Esophagus muscularis mucosa (tissue), 4 donors: ENCODE results near the gene SLC6A19. TPM values are rescaled to one million over a fixed set of nuclear protein-coding genes. Genes with fewer than 3 reads are reported as not detected.

Source experiments
- DNase-seq: peaks from one replicate; pipeline ENCODE4 v3.0.0-alpha.2; 2017; ENCODE audit errors: extremely low spot score
- H3K27ac ChIP-seq, 4 donors: fragments of 200-600 bp; sonication (generic); replicated peaks in 1 of 4; 1 replicate in 3 of 4; 2 replicates in 1 of 4; pipeline ENCODE4 v1.5.1; 2016 to 2019; ENCODE audit warnings: mild to moderate bottlenecking in 1 of 4
- H3K27me3 ChIP-seq, 4 donors: fragments of 200-600 bp; sonication (generic); one replicate each; pipeline versions ENCODE4 v1.5.1 to v1.6.0; 2016 to 2019
- H3K36me3 ChIP-seq, 4 donors: fragments of 200-600 bp; sonication (generic); one replicate each; pipeline ENCODE4 v1.5.1; 2016 to 2019
- H3K4me1 ChIP-seq, 4 donors: fragments of 200-600 bp; sonication (generic); one replicate each; pipeline ENCODE4 v1.5.1; 2016 to 2019
- H3K4me3 ChIP-seq, 4 donors: fragments of 200-600 bp; sonication (generic); 1 replicate in 2 of 4; 2 replicates in 2 of 4; pipeline ENCODE4 v1.5.1; 2016 to 2019; ENCODE audit warnings: mild to moderate bottlenecking in 4 of 4, moderate library complexity in 1 of 4
- H3K9me3 ChIP-seq, 4 donors: fragments of 200-600 bp; sonication (generic); 1 replicate in 3 of 4; 2 replicates in 1 of 4; pipeline ENCODE4 v1.5.1; 2016 to 2019
- CTCF ChIP-seq, 3 experiments: fragments of 200-600 bp in 2 of 3; fragments of 450-650 bp in 1 of 3; sonication (generic) in 2 of 3; IDR thresholded peaks; one replicate each; pipeline ENCODE4 v1.5.1; 2017 to 2019; ENCODE audit warnings: antibody characterized with exemption in 3 of 3, mild to moderate bottlenecking in 2 of 3, moderate library complexity in 1 of 3
- EP300 ChIP-seq: sonication (generic); formaldehyde crosslinking; IDR thresholded peaks from one replicate; pipeline ENCODE4 v1.6.1; 2017; ENCODE audit warnings: antibody characterized with exemption
- POLR2A ChIP-seq: fragments of 450-650 bp; IDR thresholded peaks from one replicate; pipeline ENCODE4 v1.6.1; 2017; ENCODE audit warnings: antibody characterized with exemption, moderate library complexity, mild to moderate bottlenecking, low read depth
- POLR2AphosphoS5 ChIP-seq, 2 donors: sonication (generic); formaldehyde crosslinking; IDR thresholded peaks; one replicate each; pipeline ENCODE4 v1.6.1; 2017; ENCODE audit warnings: antibody characterized with exemption in 2 of 2
- WGBS: methylation state at CpG from one replicate; pipeline ENCODE4 v1.1.5; 2018; 5-methylcytosine and 5-hydroxymethylcytosine counted together
- intact Hi-C: fragments of 100-400 bp; cut with DNase I; formaldehyde crosslinking; loops from one replicate; pipeline ENCODE4 v1.15.1; 2023
- total RNA-seq, 4 donors: library from RNA; depleted of rRNA; stranded (reverse); fragments of >200 nt; gene quantifications; one replicate each; pipeline versions ENCODE4 v1.1.0 to v1.2.1, GENCODE V29; 2016

Gene SLC6A19
- total RNA-seq, 4 donors from 2014 or later, result not detected

- no peak overlapping the region for H3K27ac ChIP-seq
- H3K4me3 ChIP-seq, result no peak overlapping the region
- H3K27me3 ChIP-seq, result peaks cover 0 to 98% (median 2%) of the 10 kb centered on the region in 4 donors
- no peak for DNase-seq
- WGBS, result 36% methylated on average over 6 of the region's 28 CpGs
- no peaks in the 10 kb centered on the region for H3K36me3 ChIP-seq
- TF ChIP-seq EP300 (no peak), CTCF (IDR thresholded peaks at IDR 0.05) (no peak), POLR2A (no peak), POLR2AphosphoS5 (IDR thresholded peaks at IDR 0.05) (no peak)
- intact Hi-C loops, result no loop called here
- no peaks in the 10 kb centered on the region for H3K9me3 ChIP-seq
- H3K4me1 ChIP-seq, result no peaks in the 10 kb centered on the region
Measured at GRCh38 chr5:1200495-1201326, 684 bp upstream of the SLC6A19 start.

- Histone ChIP-seq H3K4me3 (no peak overlapping the region), H3K36me3 (no peaks in the 10 kb centered on the region), H3K27ac (no peak overlapping the region), H3K4me1 (no peaks in the 10 kb centered on the region), H3K9me3 (no peaks in the 10 kb centered on the region), H3K27me3 (peaks cover 0 to 96% (median 3%) of the 10 kb centered on the region in 4 donors)
- no peak for DNase-seq
- 76% methylated on average over 15 of the region's 26 CpGs for WGBS
- intact Hi-C loops, result no loop called here
- TF ChIP-seq POLR2AphosphoS5 (IDR thresholded peaks at IDR 0.05) (no peak), EP300 (no peak)
Measured at GRCh38 chr5:1202026-1202797, 817 bp downstream of the SLC6A19 start.

- 73% methylated on average over 4 of the region's 7 CpGs for WGBS
Measured at GRCh38 chr5:1202798-1203185, 1.4 kb downstream of the SLC6A19 start.

GRCh38 chr5:1203311-1203967 is 2.0 kb downstream of the SLC6A19 start:
- Histone ChIP-seq H3K27me3 (peaks cover 0 to 97% (median 4%) of the 10 kb centered on the region in 4 donors), H3K4me1 (no peaks in the 10 kb centered on the region), H3K9me3 (no peaks in the 10 kb centered on the region), H3K36me3 (no peaks in the 10 kb centered on the region), H3K27ac (no peak overlapping the region), H3K4me3 (no peak overlapping the region)
- 81% methylated on average over 12 of the region's 24 CpGs for WGBS
- TF ChIP-seq POLR2AphosphoS5 (IDR thresholded peaks at IDR 0.05) (no peak), EP300 (no peak), POLR2A (no peak), CTCF (IDR thresholded peaks at IDR 0.05) (no peak)
- intact Hi-C loops, result no loop called here
- no peak for DNase-seq

More at GRCh38 chr5:1202798-1203185, 1.4 kb downstream of the SLC6A19 start:
- Histone ChIP-seq H3K27ac (no peak overlapping the region), H3K27me3 (peaks cover 0 to 96% (median 4%) of the 10 kb centered on the region in 4 donors), H3K9me3 (no peaks in the 10 kb centered on the region), H3K4me3 (no peak overlapping the region), H3K36me3 (no peaks in the 10 kb centered on the region), H3K4me1 (no peaks in the 10 kb centered on the region)
- no peak for TF ChIP-seq EP300
- no peak for TF ChIP-seq POLR2AphosphoS5 (IDR thresholded peaks at IDR 0.05)
- TF ChIP-seq POLR2A, result no peak
- TF ChIP-seq CTCF (IDR thresholded peaks at IDR 0.05), result no peak
- DNase-seq, result no peak
- intact Hi-C loops, result no loop called here
